NK-92 (cell line): ENCODE data around the gene HBA2.
"Not testable (repeated sequence)": the region's sequence is repeated elsewhere in the genome, so short reads cannot be mapped to it uniquely, and the experiment has no call there.

Source experiments
- DNase-seq: peaks from one replicate; lab custom pipeline; 2025; ENCODE audit not compliant: unreplicated experiment; lab: John Stamatoyannopoulos, UW

Gene HBA2

DNA sequence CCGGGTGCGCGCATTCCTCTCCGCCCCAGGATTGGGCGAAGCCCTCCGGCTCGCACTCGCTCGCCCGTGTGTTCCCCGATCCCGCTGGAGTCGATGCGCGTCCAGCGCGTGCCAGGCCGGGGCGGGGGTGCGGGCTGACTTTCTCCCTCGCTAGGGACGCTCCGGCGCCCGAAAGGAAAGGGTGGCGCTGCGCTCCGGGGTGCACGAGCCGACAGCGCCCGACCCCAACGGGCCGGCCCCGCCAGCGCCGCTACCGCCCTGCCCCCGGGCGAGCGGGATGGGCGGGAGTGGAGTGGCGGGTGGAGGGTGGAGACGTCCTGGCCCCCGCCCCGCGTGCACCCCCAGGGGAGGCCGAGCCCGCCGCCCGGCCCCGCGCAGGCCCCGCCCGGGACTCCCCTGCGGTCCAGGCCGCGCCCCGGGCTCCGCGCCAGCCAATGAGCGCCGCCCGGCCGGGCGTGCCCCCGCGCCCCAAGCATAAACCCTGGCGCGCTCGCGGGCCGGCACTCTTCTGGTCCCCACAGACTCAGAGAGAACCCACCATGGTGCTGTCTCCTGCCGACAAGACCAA, at the start of gene HBA2:
Gene HBA2, plus strand, starts transcription at position 503 of the 568 bp plus-strand sequence. Its CDS starts 37 bp downstream, at position 540.
- not testable (repeated sequence) for DNase-seq

DNA sequence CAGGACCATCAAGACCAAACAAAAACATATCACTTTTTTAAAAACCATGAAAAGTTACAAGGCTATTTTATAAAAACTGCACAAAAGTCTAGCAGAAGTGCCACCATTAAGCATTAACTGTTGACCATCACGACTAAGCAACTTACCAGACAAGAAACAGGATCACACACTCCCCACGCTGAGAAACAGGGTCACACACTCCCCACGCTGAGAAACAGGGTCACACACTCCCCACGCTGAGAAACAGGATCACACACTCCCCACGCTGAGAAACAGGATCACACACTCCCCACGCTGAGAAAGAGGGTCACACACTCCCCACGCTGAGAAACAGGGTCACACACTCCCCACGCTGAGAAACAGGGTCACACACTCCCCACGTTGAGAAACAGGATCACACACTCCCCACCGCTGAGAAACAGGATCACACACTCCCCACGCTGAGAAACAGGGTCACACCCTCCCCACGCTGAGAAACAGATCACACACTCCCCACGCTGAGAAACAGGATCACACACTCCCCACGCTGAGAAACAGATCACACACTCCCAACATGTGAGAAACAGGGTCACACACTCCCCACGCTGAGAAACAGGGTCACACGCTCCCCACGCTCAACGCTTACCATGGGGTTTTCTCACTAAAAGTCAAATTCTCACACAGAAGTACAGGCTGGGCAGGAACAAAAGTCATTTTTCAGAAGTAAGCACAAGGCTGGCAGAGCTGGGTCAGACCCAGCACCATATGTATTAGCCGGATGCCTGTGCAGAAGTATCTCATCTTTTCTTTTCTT, 48.9 kb upstream of the HBA2 start:
- DNase-seq = not testable (repeated sequence)

DNA sequence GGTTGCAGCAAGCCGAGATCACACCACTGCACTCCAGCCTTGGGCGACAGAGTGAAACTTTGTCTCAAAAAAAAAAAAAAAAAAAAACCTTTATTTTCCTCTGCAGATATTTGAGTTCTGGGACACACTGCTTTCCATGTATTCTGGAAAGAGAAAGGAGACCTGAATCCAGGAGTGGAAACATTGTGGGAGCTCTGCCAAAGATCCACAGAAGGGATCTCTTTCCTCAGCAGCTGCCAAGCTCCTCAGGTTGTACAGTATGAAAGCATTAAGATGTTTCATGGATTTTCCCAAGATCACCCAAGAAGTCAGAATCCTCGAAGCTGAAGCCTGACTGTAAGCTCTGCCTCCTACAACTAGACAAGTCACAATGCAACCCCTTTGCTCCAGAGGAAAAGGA, 47.7 kb upstream of the HBA2 start:
- no peak for DNase-seq

GRCh38 chr16:129075-129474, 43.6 kb upstream of the HBA2 start:
- DNase-seq = no peak

GRCh38 chr16:130533-131173, 42.0 kb upstream of the HBA2 start:
- DNase-seq = no peak

GRCh38 chr16:132120-132519, 40.6 kb upstream of the HBA2 start:
- DNase-seq = no peak

DNA sequence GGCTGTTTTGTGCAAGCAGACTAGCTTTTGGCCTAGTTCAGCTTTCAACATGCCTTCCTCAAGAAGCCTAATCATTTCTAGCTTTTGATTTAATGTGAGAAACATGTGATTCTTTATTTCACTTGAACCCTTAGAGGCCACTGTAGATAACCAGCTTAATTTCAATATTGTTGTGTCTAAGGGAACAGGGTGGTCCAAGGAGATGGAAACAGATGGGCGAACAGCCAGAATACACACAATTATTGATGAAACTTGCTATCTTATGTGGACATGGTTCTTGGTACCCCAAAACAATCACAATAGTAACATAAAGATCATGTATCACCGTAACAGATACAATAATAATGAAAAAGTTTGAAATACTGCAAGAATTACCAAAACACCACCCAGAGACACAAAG, 39.0 kb upstream of the HBA2 start:
- no peak for DNase-seq

GRCh38 chr16:138049-138417, 34.6 kb upstream of the HBA2 start:
- DNase-seq = no peak

DNA sequence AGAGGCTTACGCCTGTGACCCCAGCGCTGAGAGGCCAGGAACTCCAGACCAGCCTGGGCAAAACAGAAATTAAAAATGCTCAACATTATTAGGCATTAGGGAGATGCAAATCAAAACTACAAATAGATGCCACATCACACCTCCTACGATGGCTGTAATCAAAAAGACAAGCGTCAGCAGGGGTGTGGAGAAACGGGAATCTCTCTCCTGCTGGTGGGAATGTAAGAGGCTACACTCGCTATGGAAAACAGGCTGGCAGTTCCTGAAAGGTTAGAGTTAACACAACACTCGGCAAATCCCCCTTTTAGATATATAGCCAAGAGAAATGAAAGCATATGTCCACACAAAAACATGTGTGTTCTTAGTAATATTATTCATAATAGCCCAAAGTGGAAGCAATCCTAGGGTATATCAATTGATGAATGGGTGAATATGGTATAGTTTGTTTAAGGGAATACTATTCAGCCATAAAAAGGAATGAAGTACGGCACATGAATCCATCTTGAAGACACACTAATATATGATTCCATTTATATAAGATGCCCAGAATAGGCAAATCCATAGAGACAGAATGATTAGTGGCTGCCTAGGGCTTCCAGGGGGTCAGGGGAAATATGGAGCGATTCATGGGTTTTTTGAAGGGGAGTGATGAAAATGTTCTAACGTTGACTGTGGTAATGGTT, 32.4 kb upstream of the HBA2 start:
- DNase-seq = no peak

- DNase-seq = no peak
Measured at GRCh38 chr16:142405-142967, 30.2 kb upstream of the HBA2 start.

DNA sequence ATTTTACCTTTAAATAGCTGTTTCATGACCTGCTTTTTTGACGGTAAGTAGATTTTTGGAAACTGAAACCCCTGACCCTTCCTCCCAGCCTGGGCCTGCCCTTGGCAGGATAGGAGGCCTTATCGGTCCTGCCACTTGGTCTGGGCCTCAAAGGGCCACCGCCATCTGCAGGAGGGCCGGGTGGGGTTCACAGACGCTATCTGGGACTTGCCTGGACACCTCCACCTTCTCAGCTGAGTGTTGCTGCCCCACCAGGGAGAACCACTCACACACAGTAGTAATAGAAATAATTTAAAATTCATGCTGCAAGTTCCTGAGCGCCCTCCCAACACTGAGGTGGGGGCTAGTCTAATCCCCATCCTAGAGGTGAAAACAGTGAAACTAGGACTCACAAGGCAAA, 29.6 kb upstream of the HBA2 start:
- DNase-seq = no peak

- no peak for DNase-seq
Measured at GRCh38 chr16:143456-143855, 29.2 kb upstream of the HBA2 start.

GRCh38 chr16:144797-145252, 27.9 kb upstream of the HBA2 start:
- DNase-seq = no peak

DNA sequence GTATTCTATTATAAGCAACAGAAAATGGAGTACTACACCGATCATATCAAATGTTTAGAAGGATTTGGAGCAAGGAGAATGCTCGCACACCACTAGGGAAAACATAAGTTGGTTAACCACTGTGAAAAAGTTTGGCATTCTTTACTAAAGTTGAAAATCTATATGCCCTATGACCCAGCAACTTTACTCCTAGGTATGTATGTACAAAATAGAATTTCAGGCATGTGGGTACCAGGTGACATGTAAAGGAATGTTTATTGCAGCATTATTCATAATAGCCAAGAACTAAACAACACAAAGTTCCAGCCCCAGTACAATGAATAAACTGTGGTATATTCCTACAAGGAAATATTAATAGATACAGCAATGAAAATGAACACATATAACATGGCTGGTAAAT, 26.0 kb upstream of the HBA2 start:
- DNase-seq = no peak

DNA sequence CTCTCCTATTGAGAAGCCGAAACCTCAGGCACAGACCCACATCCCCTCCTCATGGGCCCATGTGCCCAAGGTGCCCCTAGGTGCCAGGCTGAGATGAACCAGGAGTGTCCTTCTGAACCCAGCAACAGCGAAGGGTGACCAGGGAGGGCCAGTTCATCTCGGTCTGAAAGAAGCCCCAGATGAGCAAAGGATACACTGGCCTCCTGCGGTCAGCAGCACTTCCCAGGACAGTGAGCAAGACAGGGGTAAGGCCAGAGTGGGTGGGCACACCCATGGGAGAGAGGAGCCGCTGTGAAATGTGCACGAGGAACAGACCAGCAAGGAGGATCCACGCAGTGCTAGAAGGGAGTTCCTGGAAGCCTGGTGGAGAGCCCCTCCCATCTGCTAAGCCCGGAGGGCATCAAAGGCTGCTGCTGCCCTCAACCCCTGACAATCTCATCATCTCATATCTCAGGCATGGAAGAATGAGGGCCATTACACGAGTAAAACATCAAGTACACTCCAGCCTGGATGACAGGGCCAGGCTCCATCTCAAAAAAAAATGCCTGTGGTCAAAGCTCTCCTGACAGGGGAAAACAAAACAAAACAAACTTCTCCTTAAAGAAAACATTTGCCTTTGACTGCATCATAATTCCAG, 23.5 kb upstream of the HBA2 start:
- DNase-seq = no peak

DNA sequence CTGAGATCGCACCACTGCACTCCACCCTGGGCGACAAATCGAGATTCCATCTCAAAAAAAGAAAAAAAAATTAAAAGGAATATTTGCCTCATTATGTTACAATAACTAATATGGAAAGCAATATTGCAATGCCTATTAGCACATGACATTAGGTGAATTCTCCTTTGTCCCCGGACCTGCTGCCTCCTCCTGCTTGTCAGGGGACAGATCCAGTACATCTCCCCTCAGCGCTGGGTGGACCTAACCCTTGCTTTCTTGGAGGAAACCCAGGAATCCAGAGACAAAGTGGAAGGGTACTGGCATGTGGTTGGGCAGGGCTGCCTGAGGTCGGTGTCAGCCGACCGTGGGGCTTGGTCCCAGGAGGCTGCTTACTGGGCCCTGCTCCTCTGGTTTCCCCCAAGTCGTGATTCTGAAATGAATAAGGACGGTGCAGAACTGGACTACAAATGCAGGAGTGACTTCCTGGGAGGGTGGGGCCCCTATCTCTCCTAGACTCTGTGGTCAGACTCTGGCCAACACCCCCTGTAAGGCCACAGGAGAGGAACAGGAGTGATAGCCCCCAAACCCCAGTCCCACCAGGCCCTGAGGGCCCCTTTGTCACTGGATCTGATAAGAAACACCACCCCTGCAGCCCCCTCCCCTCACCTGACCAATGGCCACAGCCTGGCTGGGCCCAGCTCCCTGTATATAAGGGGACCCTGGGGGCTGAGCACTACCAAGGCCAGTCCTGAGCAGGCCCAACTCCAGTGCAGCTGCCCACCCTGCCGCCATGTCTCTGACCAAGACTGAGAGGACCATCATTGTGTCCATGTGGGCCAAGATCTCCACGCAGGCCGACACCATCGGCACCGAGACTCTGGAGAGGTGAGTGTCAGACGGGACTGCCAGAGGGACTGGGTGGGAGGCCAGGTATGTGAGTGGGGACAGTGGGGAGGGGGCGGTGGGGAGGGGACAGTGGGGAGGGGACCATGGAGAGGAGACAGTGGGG, 20.2 kb upstream of the HBA2 start, which contains the start of gene HBZ:
Gene HBZ, plus strand, starts transcription at position 504 of the 988 bp plus-strand sequence. Its CDS starts 266 bp downstream, at position 770.
- DNase-seq = no peak

GRCh38 chr16:153129-153521, 19.6 kb upstream of the HBA2 start:
- DNase-seq = not testable (repeated sequence)

GRCh38 chr16:153550-154216, 19.0 kb upstream of the HBA2 start:
- not testable (repeated sequence) for DNase-seq
